ENCODE results near the gene SLC18A3. TPM values are rescaled to one million over a fixed set of nuclear protein-coding genes. Genes with fewer than 3 reads are reported as not detected.

Gene SLC18A3
- total and polyA plus RNA-seq, 2 experiments from 2014 or later: 1.4 to 4.3 TPM

- no peaks in the 10 kb centered on the region for H3K4me1 ChIP-seq (ENCODE audit: insufficient read depth)
- no peaks in the 10 kb centered on the region for H3K9me2 ChIP-seq (replicated peaks; ENCODE audit: insufficient read depth)
- no peak overlapping the region for H2AFZ ChIP-seq
- no peak for TF ChIP-seq EZH2 (IDR thresholded peaks at IDR 0.05; ENCODE audit: borderline replicate concordance)
- no peak overlapping the region for H3K27ac ChIP-seq
- H3K27me3 ChIP-seq: peaks cover 16% of the 10 kb centered on the region
- 67% methylated on average over 3 of the region's 3 CpGs for WGBS (ENCODE audit: low lambda C conversion rate, missing lambda C conversion rate)
- no peaks in the 10 kb centered on the region for H3K36me3 ChIP-seq (replicated peaks; ENCODE audit: insufficient read depth, low read depth)
- H4K20me1 ChIP-seq (ENCODE audit: insufficient read depth, poor library complexity, severe bottlenecking): no peaks in the 10 kb centered on the region
- DNase-seq (ENCODE audit: low spot score): no peak
- no peaks in the 10 kb centered on the region for H3K9me3 ChIP-seq (ENCODE audit: low read depth)
- H3K4me3 ChIP-seq: no peak overlapping the region
- H3K4me2 ChIP-seq: no peak overlapping the region
- H3K79me2 ChIP-seq: no peaks in the 10 kb centered on the region
These were observed 10.6 kb upstream of the SLC18A3 start for GRCh38 chr10:49599546-49599945.

DNA sequence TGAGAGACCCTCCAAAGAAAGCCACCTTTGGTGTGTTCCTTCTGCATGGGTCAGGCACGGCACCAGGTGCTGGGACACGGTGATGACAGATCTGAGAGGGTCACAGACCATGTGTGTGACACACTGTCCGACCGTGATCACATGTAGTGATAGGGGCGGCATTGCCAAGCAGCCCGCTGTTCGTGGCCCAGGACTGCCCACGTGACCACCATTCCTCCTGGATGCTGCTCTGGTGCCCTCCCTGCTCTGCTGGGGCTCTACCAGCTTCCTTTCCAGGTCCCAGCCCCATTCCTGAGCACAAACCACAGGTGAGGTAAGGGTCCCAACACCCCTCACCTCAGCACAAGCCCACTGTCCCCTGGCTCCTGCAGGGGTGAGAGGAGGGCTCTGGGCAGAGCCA lies 10.1 kb upstream of the SLC18A3 start:
- Histone ChIP-seq H2AFZ (no peak overlapping the region), H3K9me3 (ENCODE audit: low read depth) (no peaks in the 10 kb centered on the region), H3K79me2 (no peaks in the 10 kb centered on the region), H3K4me1 (ENCODE audit: insufficient read depth) (no peaks in the 10 kb centered on the region), H4K20me1 (ENCODE audit: insufficient read depth, poor library complexity, severe bottlenecking) (no peaks in the 10 kb centered on the region), H3K4me2 (no peak overlapping the region), H3K36me3 (replicated peaks; ENCODE audit: insufficient read depth, low read depth) (no peaks in the 10 kb centered on the region), H3K27ac (no peak overlapping the region), H3K27me3 (peaks cover 17% of the 10 kb centered on the region), H3K4me3 (no peak overlapping the region), H3K9me2 (replicated peaks; ENCODE audit: insufficient read depth) (no peaks in the 10 kb centered on the region)
- DNase-seq (ENCODE audit: low spot score): no peak
- WGBS (ENCODE audit: low lambda C conversion rate, missing lambda C conversion rate): 90% methylated on average over 8 of the region's 8 CpGs
- TF ChIP-seq EZH2phosphoT487 (IDR thresholded peaks at IDR 0.05; ENCODE audit: low read depth, severe bottlenecking, unreplicated experiment): no peak
- no peak for TF ChIP-seq EZH2 (IDR thresholded peaks at IDR 0.05; ENCODE audit: borderline replicate concordance)
- TF ChIP-seq, protein P1, sequence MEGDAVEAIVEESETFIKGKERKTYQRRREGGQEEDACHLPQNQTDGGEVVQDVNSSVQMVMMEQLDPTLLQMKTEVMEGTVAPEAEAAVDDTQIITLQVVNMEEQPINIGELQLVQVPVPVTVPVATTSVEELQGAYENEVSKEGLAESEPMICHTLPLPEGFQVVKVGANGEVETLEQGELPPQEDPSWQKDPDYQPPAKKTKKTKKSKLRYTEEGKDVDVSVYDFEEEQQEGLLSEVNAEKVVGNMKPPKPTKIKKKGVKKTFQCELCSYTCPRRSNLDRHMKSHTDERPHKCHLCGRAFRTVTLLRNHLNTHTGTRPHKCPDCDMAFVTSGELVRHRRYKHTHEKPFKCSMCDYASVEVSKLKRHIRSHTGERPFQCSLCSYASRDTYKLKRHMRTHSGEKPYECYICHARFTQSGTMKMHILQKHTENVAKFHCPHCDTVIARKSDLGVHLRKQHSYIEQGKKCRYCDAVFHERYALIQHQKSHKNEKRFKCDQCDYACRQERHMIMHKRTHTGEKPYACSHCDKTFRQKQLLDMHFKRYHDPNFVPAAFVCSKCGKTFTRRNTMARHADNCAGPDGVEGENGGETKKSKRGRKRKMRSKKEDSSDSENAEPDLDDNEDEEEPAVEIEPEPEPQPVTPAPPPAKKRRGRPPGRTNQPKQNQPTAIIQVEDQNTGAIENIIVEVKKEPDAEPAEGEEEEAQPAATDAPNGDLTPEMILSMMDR (IDR thresholded peaks at IDR 0.05; ENCODE audit: poor library complexity): no peak

DNA sequence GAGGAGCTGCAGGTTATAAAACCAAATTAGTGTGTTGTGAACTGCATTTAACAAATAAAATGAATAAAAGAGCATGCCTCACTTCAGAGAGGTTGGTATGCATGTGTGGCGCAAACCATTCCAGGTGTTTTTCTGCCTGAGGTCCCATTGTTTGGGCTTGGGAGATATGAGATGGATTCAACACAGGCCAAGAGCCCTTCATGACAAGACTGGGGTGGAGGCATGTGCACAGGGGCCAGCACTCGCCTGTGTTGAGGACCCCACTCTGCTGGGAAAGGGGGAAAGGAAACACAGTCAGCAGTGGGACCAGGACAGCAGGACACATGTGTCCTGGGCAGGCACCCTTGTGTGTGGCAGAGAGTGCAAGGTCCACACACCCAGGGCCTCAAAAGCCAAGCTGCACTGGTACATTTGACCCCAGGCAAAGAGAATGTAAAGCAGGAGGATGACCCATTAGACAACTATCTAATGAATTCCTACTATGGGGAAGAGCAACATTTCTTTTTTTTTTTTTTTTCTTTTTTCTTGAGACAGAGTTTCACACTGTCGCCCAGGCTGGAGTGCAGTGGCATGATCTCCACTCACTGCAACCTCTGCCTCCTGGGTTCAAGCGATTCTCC lies 9.2 kb upstream of the SLC18A3 start:
- H3K9me3 ChIP-seq (ENCODE audit: low read depth): no peaks in the 10 kb centered on the region
- no peaks in the 10 kb centered on the region for H3K79me2 ChIP-seq
- DNase-seq (ENCODE audit: low spot score): no peak
- H4K20me1 ChIP-seq (ENCODE audit: insufficient read depth, poor library complexity, severe bottlenecking): no peaks in the 10 kb centered on the region
- no peak overlapping the region for H2AFZ ChIP-seq
- no peaks in the 10 kb centered on the region for H3K9me2 ChIP-seq (replicated peaks; ENCODE audit: insufficient read depth)
- WGBS (ENCODE audit: low lambda C conversion rate, missing lambda C conversion rate): 75% methylated on average over 4 of the region's 4 CpGs
- H3K4me1 ChIP-seq (ENCODE audit: insufficient read depth): no peaks in the 10 kb centered on the region
- peaks cover 17% of the 10 kb centered on the region for H3K27me3 ChIP-seq
- no peak overlapping the region for H3K27ac ChIP-seq
- H3K36me3 ChIP-seq (replicated peaks; ENCODE audit: insufficient read depth, low read depth): no peaks in the 10 kb centered on the region
- TF ChIP-seq EZH2phosphoT487 (IDR thresholded peaks at IDR 0.05; ENCODE audit: low read depth, severe bottlenecking, unreplicated experiment) (no peak), EZH2 (IDR thresholded peaks at IDR 0.05; ENCODE audit: borderline replicate concordance) (no peak)
- TF ChIP-seq, protein P1 (IDR thresholded peaks at IDR 0.05; ENCODE audit: poor library complexity): no peak
- H3K4me2 ChIP-seq: no peak overlapping the region
- no peak overlapping the region for H3K4me3 ChIP-seq

GRCh38 chr10:49601857-49602256 lies 8.3 kb upstream of the SLC18A3 start:
- Histone ChIP-seq H3K36me3 (replicated peaks; ENCODE audit: insufficient read depth, low read depth) (no peaks in the 10 kb centered on the region), H3K4me2 (no peak overlapping the region), H3K79me2 (no peaks in the 10 kb centered on the region), H2AFZ (no peak overlapping the region), H3K27ac (no peak overlapping the region), H3K9me2 (replicated peaks; ENCODE audit: insufficient read depth) (no peaks in the 10 kb centered on the region), H3K4me3 (no peak overlapping the region), H3K4me1 (ENCODE audit: insufficient read depth) (no peaks in the 10 kb centered on the region), H3K27me3 (peaks cover 20% of the 10 kb centered on the region), H3K9me3 (ENCODE audit: low read depth) (no peaks in the 10 kb centered on the region), H4K20me1 (ENCODE audit: insufficient read depth, poor library complexity, severe bottlenecking) (no peaks in the 10 kb centered on the region)
- 82% methylated on average over 7 of the region's 7 CpGs for WGBS (ENCODE audit: low lambda C conversion rate, missing lambda C conversion rate)
- TF ChIP-seq, protein P1 (IDR thresholded peaks at IDR 0.05; ENCODE audit: poor library complexity): no peak
- no peak for TF ChIP-seq EZH2phosphoT487 (IDR thresholded peaks at IDR 0.05; ENCODE audit: low read depth, severe bottlenecking, unreplicated experiment)
- no peak for TF ChIP-seq EZH2 (IDR thresholded peaks at IDR 0.05; ENCODE audit: borderline replicate concordance)
- no peak for DNase-seq (ENCODE audit: low spot score)
